ENCODE measurements around the gene IFNLR1. TPM values are rescaled to one million over a fixed set of nuclear protein-coding genes. Genes with fewer than 3 reads are reported as not detected.
"Not testable (repeated sequence)": the region's sequence is repeated elsewhere in the genome, so short reads cannot be mapped to it uniquely, and the experiment has no call there.

The IFNLR1 gene
- polyA plus RNA-seq (ENCODE audit: insufficient read length): 0.10 TPM

- no peak for DNase-seq (ENCODE audit: low read depth)
These were observed at the start of gene IFNLR1 for GRCh38 chr1:24186993-24187790. IFNLR1 (minus strand) TSS chr1:24187289; CDS start chr1:24187248, 41 bp downstream.

DNA sequence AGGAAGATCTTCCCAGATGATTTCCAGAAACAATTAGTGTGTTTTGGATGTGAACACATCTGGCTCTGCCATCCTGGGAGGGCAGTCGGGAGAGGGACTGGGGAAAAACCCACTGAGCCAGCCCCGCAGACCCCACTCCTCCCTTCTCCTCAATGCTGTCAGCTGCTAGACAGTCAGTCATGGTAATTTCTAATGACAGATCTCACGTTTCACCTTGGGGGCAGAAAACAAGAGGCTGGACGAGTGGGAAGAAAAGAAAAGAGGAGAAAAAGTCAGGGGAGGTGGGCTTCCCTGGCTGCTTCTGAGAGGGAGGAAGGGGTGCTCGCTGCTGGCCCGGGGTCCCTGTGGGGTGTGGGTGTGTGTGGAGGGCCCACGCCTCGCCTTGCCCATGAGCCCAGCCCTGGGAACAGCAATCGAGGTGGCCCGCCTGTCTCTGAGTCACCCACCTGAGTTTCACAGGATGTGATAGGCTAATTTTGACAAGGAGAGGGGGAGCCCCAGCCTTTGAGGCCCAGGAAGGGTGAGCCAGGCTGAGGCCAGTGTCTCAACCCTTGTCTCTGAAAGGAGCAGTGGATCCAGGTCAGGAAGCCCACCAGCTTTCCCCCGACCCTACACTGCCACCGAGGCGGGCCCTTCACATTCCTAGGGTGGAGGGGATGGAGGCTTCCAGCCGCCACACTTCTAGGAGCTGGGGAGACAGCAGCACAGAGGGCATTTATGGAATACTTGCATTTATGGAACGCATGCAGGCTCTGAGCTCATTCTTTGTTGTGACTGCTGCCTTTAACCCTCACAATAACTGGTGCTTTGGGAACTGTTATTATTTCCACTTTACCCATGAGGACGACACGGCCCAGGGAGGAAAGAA, 49.1 kb upstream of the IFNLR1 start:
- DNase-seq (ENCODE audit: low read depth): no peak

- no peak for DNase-seq (ENCODE audit: low read depth)
These were observed 46.9 kb upstream of the IFNLR1 start for GRCh38 chr1:24233684-24234600.

- DNase-seq (ENCODE audit: low read depth): no peak
These were observed 44.6 kb upstream of the IFNLR1 start for GRCh38 chr1:24231701-24232100.

DNA sequence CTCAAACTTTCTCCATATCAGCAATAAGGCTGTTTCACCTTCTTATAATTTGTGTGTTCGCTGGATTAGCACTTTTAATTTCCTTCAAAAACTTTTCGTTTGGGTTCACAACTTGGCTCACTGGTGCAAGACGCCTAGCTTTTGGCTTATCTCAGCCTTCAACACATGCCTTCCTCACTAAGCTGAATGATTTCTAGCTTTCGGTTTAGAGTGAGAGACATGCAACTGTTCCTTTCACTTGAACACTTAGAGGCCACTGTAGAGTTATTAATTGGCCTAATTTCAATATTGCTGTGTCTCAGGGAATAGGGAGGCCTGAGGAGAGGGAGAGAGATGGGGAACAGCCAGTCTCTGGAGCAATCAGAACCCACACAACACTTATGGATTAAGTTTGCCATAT, 41.2 kb upstream of the IFNLR1 start:
- DNase-seq (ENCODE audit: low read depth): no peak

DNA sequence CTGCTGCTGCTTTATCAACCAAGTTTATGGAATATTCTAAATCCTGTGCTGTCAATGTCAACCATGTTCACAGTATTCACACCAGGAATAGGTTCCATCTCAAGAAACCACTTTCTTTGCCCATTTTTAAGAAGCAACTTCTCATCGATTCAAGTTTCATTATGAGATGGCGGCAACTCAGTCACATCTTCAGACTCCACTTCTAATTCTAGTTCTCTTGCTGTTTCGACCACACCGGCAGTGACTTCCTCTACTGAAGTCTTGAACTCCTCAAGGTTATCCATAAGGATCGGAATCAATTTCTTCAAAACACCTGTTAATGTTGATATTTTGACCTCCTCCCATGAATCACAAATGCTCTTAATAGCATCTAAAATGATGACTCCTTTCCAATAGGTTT, 39.7 kb upstream of the IFNLR1 start:
- no peak for DNase-seq (ENCODE audit: low read depth)

GRCh38 chr1:24224761-24225160, 37.7 kb upstream of the IFNLR1 start:
- DNase-seq (ENCODE audit: low read depth): no peak

GRCh38 chr1:24224086-24224485, 37.0 kb upstream of the IFNLR1 start:
- DNase-seq (ENCODE audit: low read depth): no peak

GRCh38 chr1:24222793-24223192, 35.7 kb upstream of the IFNLR1 start:
- DNase-seq (ENCODE audit: low read depth): no peak

DNA sequence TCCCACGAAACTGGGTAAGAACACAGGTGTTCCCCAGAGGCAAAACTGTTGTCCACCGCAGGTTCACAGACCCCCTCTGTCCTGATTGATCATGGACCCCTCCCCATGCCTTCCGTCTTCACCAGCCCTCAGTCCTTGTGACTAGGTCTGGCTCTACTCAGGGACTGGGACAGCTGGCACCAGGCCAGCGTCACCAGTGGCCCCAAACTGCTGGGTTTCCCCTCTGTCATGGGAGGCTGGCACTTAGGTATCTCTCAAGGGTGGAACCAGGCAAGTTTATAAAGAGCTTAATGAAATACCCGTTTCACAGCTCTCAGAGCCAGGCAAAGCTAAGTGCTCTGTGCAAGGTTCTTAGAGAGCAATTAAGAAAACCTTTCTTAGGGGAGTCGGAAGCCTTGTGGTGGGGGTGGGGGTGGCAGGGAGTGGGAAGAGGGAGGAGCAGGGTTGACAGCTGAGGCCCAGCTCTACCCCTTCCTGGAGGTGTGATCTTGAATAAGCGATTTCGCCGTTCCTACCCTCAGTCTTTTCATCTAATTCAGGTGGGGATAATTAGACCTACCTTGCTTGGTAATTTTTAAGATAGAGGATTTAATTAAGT, 35.0 kb upstream of the IFNLR1 start:
- no peak for DNase-seq (ENCODE audit: low read depth)

DNA sequence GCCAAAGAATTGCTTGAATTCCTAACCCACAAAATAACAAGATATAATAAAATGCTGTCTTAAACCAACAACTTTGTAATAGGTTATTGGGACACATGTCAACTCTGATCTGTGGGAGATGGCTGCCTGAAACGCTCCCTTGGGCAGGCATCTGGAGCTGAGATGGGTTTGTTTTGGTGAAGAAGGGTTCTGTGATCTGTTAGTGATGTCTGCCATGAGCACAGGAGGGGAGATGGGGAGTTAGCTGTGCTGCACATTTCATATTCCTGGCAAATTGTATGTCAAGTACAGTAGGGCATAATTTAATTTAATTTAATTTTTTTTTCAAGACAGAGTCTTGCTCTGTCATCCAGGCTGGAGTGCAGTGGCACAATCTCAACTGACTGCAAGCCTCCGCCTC, 34.2 kb upstream of the IFNLR1 start:
- no peak for DNase-seq (ENCODE audit: low read depth)

GRCh38 chr1:24216276-24217074, 29.4 kb upstream of the IFNLR1 start:
- no peak for DNase-seq (ENCODE audit: low read depth)

- no peak for DNase-seq (ENCODE audit: low read depth)
These were observed 28.2 kb upstream of the IFNLR1 start for GRCh38 chr1:24215226-24215814.

GRCh38 chr1:24212376-24212775, 25.3 kb upstream of the IFNLR1 start:
- no peak for DNase-seq (ENCODE audit: low read depth)

GRCh38 chr1:24210195-24210627, 23.1 kb upstream of the IFNLR1 start:
- DNase-seq (ENCODE audit: low read depth): no peak

DNA sequence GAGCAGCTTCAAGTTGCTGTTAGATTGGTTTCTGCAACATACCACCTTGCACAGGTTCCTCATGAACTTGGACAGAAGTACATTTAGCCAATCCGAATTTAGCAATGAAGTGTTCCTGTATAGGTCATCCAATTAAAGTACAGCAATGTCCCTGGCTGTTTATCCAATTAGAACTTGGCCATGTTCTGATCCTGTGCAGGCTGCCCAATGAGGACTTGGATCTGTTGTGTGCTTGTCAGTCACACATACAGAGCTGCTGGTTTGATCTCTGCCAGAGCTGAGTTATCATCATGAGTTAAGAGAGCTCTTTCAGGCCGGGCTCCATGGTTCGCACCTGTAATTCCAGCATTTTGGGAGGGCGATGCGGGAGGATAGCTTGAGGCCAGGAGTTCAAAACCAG, 22.0 kb upstream of the IFNLR1 start:
- DNase-seq (ENCODE audit: low read depth): no peak

- no peak for DNase-seq (ENCODE audit: low read depth)
These were observed 20.6 kb upstream of the IFNLR1 start for GRCh38 chr1:24207709-24208108.

DNA sequence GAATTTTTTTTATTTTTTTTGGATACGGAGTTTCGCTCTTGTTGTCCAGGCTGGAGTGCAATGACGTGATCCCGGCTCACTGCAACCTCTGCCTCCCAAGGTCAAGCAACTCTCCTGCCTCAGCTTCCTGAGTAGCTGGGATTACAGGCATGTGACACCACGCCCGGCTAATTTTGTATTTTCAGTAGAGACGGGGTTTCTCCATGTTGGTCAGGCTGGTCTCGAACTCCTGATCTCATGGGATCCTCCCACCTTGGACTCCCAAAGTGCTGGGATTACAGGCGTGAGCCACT, 20.3 kb upstream of the IFNLR1 start:
- DNase-seq (ENCODE audit: low read depth): not testable (repeated sequence)

DNA sequence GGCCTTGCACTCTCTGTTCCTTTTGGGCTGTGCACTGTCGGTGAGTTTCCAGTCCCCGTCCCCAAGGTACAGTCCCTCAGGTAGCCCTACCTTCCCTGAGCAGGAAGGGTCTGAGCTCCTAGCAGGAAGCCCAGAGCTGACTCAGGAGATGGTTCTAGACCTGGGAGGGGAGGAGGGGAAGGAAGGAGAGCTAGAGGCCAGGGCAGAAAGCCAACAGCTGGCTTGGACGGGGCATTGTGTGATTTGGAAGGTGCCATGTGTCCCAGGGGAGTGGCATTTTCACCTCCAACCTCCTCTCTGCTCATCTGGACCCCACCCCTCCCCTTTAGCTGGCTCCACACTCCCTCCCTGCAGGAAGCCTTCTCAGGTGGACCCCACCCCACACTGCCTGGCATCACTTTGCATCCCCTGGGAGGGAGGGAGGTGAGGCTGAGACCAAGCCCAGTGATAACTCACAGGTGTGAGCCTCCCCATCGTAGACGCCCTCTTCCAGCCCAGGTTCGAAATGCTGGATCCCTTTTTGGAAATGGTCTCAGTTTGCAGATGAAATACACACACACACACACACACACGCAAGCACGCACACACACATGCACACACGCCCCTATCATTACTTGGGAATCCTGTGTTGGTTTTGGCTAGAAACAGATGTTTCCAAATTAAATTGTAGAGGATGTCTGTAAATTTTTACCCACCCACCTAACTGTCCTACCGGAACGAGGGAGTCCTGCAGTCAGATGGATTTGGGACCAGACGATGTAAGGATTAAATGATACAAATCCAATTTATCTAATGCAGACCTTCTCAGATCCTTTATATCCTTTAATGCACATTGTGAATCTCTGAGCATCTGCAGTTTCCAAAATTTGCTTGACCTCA, 19.7 kb upstream of the IFNLR1 start:
- no peak for DNase-seq (ENCODE audit: low read depth)
